ENCODE data around the gene IL12B.
"Not testable (repeated sequence)": the region's sequence is repeated elsewhere in the genome, so short reads cannot be mapped to it uniquely, and the experiment has no call there.

The IL12B gene

GRCh38 chr5:159290741-159291140 is 39.5 kb downstream of the IL12B start:
- no peak for DNase-seq

GRCh38 chr5:159286420-159287035 is 43.8 kb downstream of the IL12B start:
- peak; percentile 2 for DNase-seq

GRCh38 chr5:159274676-159275075 is 55.6 kb downstream of the IL12B start:
- DNase-seq = no peak

- DNase-seq = no peak
Observed at GRCh38 chr5:159273923-159274322, 56.4 kb downstream of the IL12B start.

GRCh38 chr5:159269723-159270122 is 60.6 kb downstream of the IL12B start:
- no peak for DNase-seq

- not testable (repeated sequence) for DNase-seq
Observed at GRCh38 chr5:159266764-159267163, 63.5 kb downstream of the IL12B start.

All from NCI-H345 (cell line).